ENCODE measurements around the gene CDK11B.

Gene CDK11B

GRCh38 chr1:1609822-1610485 is 48.9 kb downstream of the CDK11B start:
- Histone ChIP-seq H3K9me3 (no peaks in the 10 kb centered on the region), H3K36me3 (no peaks in the 10 kb centered on the region), H3K27ac (peak overlapping the region; percentile 68), H3K4me1 (ENCODE audit: control insufficient read depth in 1 of 2, insufficient read depth in 1 of 2, low read depth in 1 of 2, low read length in 1 of 2) (peaks cover 42 to 43% of the 10 kb centered on the region in 2 experiments), H3K27me3 (no peaks in the 10 kb centered on the region), H3K4me3 (ENCODE audit: low read depth in 1 of 2, low read length in 1 of 2) (no peak overlapping the region)
- no peak for TF ChIP-seq CTCF (IDR thresholded peaks at IDR 0.05)

- Histone ChIP-seq H3K27ac (peak overlapping the region; percentile 98), H3K9me3 (no peaks in the 10 kb centered on the region), H3K4me3 (ENCODE audit: low read depth in 1 of 2, low read length in 1 of 2) (peak overlapping the region in 1 of 2 experiments; percentile 44), H3K36me3 (no peaks in the 10 kb centered on the region), H3K27me3 (no peaks in the 10 kb centered on the region), H3K4me1 (ENCODE audit: control insufficient read depth in 1 of 2, insufficient read depth in 1 of 2, low read depth in 1 of 2, low read length in 1 of 2) (peaks cover 41 to 43% of the 10 kb centered on the region in 2 experiments)
- TF ChIP-seq CTCF (IDR thresholded peaks at IDR 0.05): no peak
Measured at GRCh38 chr1:1606232-1606631, 52.6 kb downstream of the CDK11B start.

GRCh38 chr1:1605724-1606123 is 53.1 kb downstream of the CDK11B start:
- H3K36me3 ChIP-seq: no peaks in the 10 kb centered on the region
- H3K27ac ChIP-seq: no peak overlapping the region
- peaks cover 46 to 47% of the 10 kb centered on the region in 2 experiments for H3K4me1 ChIP-seq (ENCODE audit: control insufficient read depth in 1 of 2, insufficient read depth in 1 of 2, low read depth in 1 of 2, low read length in 1 of 2)
- peaks cover 1% of the 10 kb centered on the region for H3K27me3 ChIP-seq
- H3K9me3 ChIP-seq: no peaks in the 10 kb centered on the region
- no peak for TF ChIP-seq CTCF (IDR thresholded peaks at IDR 0.05)
- H3K4me3 ChIP-seq (ENCODE audit: low read depth in 1 of 2, low read length in 1 of 2): no peak overlapping the region

- Histone ChIP-seq H3K4me3 (ENCODE audit: low read depth in 1 of 2, low read length in 1 of 2) (no peak overlapping the region), H3K27me3 (peaks cover 7% of the 10 kb centered on the region), H3K27ac (peak overlapping the region; percentile 8), H3K4me1 (ENCODE audit: control insufficient read depth in 1 of 2, insufficient read depth in 1 of 2, low read depth in 1 of 2, low read length in 1 of 2) (peaks cover 46 to 47% of the 10 kb centered on the region in 2 experiments), H3K36me3 (no peaks in the 10 kb centered on the region), H3K9me3 (no peaks in the 10 kb centered on the region)
- TF ChIP-seq CTCF (IDR thresholded peaks at IDR 0.05): no peak
Measured at GRCh38 chr1:1605034-1605591, 53.7 kb downstream of the CDK11B start.

- peak overlapping the region; percentile 8 for H3K27ac ChIP-seq
- no peaks in the 10 kb centered on the region for H3K36me3 ChIP-seq
- H3K4me1 ChIP-seq (ENCODE audit: control insufficient read depth in 1 of 2, insufficient read depth in 1 of 2, low read depth in 1 of 2, low read length in 1 of 2): peaks cover 43 to 45% of the 10 kb centered on the region in 2 experiments
- H3K4me3 ChIP-seq (ENCODE audit: low read depth in 1 of 2, low read length in 1 of 2): no peak overlapping the region
- H3K27me3 ChIP-seq: peaks cover 8% of the 10 kb centered on the region
- H3K9me3 ChIP-seq: no peaks in the 10 kb centered on the region
- no peak for TF ChIP-seq CTCF (IDR thresholded peaks at IDR 0.05)
Measured at GRCh38 chr1:1604374-1605033, 54.3 kb downstream of the CDK11B start.

Data from neutrophil (primary cell).